NCI-H1048 (cell line): Measurements from ENCODE around the gene ABHD18.
"Not testable (repeated sequence)": the region's sequence is repeated elsewhere in the genome, so short reads cannot be mapped to it uniquely, and the experiment has no call there.

Experiments used
- DNase-seq: peaks from one replicate; lab custom pipeline; 2025; lab: John Stamatoyannopoulos, UW

The ABHD18 gene

GRCh38 chr4:127993151-127993550 lies 27.9 kb downstream of the ABHD18 start:
- no peak for DNase-seq

DNA sequence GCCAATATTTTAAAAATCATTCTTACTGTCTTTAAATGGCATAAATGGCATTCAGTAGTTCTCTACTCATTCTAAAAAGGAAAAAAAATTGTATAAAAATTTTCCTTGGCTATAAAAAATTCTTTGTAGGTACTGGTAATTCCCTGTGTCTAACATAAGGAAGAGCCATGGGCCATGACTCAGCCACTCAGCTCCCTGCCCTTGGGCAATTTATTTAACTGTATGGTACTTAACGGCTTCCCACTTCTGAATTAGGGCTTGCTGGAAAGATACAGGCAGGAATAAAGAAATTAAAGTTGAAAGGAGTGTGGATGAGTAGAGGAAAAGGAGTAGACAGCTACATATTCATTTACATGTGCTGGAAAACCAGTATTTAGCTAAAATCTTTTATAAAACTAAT lies 30.6 kb downstream of the ABHD18 start:
- no peak for DNase-seq

GRCh38 chr4:127996521-127996920 lies 31.3 kb downstream of the ABHD18 start:
- DNase-seq = not testable (repeated sequence)

DNA sequence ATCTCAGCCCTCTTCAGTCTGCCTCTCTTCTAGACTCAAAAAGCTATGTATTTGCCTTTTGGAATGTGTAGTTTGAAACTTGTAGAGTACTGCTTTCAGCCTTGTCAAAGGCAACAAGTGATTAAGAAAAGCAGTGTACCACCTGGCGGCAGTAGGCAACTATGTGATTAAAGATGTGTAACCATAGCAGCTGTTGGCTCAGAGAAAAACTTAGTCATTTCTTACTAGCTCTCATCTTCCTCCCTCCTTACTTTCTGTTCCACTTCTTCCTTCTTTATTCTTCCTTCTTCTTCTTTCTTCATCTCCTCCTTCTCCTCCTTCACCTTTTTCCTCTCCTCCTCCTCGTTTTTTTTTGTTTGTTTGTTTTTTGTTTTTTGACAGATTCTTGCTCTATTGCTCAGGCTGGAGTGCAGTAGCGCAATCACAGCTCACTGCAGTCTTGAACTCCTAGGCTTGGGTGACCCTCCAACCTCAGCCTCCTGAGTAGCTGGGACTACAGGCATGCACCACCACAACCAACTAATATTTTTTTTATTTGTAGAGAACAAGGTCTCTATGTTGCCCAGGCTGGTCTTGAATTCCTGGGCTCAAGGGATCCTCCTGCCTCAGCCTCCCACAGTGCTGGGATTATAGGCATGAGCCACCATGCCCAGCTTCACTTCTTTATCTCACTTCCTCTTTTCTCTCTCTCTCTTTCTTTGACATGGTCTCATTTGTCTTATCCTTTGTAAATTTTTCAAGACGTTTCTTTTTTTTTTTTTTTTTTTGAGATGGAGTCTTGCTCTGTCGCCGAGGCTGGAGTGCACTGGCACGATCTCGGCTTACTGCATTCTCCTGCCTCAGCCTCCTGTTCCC lies 32.6 kb downstream of the ABHD18 start:
- DNase-seq = no peak

GRCh38 chr4:128006592-128006991 lies 41.4 kb downstream of the ABHD18 start:
- DNase-seq = no peak

- DNase-seq = no peak
Measured at GRCh38 chr4:128009428-128009827, 44.2 kb downstream of the ABHD18 start.

DNA sequence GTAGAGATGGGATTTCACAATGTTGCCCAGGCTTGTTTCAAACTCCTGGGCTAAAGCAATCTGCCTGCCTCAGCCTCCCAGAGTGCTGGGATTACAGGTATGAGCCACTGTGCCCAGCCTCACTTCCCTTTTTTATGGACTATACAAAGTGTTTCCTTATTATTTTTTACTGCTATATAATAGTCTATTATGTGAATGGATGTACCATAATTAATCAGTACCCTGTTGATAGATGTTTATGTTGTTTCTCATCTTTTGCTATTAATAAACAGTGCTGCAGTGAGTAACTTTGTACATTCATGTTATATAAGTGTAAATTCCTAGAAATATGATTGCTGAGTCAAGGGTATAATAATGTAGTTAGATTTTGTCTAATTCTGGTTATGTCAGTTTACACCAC lies 60.1 kb downstream of the ABHD18 start:
- no peak for DNase-seq

DNA sequence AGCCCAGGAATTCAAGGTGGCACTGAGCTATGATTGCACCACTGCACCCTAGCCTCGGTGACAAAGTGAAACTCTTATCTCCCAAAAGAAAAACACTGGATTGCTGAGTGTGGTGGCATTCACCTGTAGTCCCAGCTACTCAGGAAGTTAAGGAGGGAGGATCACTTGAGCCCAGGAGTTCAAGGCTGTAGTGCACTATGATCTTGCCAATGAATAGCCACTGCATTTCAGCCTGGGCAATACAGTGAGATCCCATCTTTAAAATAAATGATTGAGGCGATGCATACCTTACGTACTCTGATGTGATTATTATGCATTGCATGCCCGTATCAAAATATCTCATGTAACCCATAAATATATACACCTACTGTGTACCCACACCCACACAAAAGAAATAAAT lies 64.7 kb downstream of the ABHD18 start:
- no peak for DNase-seq

DNA sequence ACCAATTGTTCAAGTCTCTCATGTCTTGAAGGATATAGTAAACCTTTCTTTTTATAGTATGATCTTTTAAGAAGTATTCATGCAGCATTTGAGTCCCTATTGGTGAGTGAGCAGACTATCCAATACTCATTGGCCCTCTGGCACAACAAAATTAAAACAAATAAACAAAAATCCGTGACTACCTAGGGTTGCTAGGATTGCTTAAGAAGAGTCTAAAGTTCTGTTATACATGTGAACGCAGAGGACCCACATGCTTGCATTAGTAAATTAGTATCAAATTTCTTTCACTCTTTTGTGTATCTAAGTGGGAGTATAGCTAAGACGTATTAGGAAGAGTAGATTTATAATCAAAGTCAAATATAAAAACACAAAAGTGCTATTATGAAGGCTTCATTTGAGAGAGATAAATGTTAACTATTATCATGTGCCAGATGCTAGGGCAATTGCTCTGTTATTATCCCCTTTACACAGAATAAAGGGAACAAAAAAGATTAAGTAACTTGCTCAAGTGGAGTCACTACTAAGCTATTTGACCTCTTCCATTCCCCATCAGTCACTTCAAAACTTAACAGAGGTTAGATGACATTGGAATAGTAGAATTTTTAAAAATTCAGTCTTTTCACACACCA lies 66.7 kb downstream of the ABHD18 start:
- DNase-seq = no peak

- DNase-seq = no peak
Measured at GRCh38 chr4:128039568-128039967, 74.4 kb downstream of the ABHD18 start.

DNA sequence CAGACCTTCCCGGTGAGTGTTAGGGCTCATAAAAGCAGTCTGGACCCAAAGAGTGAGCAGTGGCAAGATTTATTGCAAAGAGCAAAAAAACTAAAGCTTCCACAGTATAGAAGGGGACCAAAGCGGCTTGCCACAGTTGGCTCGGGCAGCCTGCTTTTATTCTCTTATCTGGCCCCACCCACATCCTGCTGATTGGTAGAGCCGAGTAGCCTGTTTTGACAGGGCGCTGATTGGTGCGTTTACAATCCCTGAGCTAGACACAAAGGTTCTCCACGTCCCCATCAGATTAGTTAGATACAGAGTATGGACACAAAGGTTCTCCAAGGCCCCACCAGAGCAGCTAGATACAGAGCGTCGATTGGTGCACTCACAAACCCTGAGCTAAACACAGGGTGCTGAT lies 81.8 kb downstream of the ABHD18 start:
- DNase-seq = not testable (repeated sequence)

DNA sequence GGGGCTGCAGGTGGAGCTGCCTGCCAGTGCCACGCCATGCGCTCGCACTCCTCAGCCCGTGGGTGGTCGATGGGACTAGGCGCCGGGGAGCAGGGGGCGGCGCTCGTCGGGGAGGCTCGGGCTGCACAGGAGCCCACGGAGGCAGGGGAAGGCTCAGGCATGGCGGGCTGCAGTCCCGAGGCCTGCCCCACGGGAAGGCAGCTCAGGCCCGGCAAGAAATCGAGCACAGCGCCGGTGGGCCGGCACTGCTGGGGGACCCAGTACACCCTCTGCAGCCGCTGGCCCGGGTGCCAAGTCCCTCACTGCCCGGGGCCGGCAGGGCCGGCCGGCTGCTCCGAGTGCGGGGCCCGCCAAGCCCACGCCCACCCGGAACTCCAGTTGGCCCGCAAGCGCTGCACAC lies 82.3 kb downstream of the ABHD18 start:
- DNase-seq = not testable (repeated sequence)

DNA sequence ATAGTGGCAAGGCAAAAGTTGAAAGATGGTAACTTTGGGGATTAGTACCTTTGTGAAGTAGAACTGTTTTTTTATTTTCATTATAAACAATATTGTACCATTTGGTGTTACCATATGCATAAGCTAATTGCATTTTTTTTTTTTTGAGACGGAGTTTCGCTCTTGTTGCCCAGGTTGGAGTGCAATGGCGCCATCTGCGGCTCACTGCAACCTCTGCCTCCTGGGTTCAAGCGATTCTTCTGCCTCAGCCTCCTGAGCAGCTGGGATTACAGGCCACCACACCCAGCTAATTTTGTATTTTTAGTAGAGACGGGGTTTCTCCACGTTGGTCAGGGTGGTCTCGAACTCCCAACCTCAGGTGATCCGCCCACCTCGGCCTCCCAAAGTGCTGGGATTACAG lies 86.0 kb downstream of the ABHD18 start:
- DNase-seq = not testable (repeated sequence)

GRCh38 chr4:128054907-128055306 lies 89.7 kb downstream of the ABHD18 start:
- DNase-seq = not testable (repeated sequence)

DNA sequence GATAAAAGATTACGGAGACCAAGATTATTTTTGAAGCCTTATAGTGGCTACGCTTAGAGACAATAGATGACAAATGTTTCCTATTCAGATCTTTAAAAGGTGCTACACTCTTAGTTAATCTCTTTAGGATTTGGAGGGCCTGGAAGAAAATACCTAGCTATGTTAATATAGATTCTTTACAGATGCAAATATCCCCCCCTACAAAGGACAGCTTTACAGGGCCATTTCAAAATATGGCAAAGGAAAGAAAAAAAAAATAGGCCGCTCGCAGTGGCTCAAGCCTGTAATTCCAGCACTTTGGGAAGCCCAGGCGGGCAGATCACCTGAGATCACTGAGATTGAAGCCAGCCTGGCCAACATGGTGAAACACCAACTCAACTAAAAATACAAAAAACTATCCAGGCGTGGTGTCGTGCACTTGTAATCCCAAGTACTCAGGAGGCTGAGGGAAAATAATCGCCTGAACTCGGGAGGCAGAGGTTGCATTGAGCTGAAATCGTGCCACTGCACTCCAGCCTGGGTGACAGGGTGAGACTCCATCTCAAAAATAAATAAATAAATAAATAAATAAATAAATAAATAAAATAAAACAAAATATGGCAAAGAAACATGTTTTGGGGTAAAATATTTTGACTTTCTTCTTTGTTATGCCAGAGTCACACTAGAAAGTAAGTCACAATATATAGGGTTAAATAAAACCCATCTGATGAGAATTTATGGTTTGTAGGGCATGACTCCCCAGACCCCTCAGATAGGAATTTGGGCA lies 90.4 kb downstream of the ABHD18 start:
- DNase-seq = not testable (repeated sequence)

GRCh38 chr4:128056396-128056795 lies 91.2 kb downstream of the ABHD18 start:
- DNase-seq = no peak

- no peak for DNase-seq
Measured at GRCh38 chr4:128060121-128060698, 95.0 kb downstream of the ABHD18 start.

- peak; percentile 86 for DNase-seq
Measured at GRCh38 chr4:128060699-128061565, 95.7 kb downstream of the ABHD18 start, which contains the start of gene LARP1B. Gene LARP1B (plus strand): TSS chr4:128061312. CDS start chr4:128074952, 13,640 bp downstream.

DNA sequence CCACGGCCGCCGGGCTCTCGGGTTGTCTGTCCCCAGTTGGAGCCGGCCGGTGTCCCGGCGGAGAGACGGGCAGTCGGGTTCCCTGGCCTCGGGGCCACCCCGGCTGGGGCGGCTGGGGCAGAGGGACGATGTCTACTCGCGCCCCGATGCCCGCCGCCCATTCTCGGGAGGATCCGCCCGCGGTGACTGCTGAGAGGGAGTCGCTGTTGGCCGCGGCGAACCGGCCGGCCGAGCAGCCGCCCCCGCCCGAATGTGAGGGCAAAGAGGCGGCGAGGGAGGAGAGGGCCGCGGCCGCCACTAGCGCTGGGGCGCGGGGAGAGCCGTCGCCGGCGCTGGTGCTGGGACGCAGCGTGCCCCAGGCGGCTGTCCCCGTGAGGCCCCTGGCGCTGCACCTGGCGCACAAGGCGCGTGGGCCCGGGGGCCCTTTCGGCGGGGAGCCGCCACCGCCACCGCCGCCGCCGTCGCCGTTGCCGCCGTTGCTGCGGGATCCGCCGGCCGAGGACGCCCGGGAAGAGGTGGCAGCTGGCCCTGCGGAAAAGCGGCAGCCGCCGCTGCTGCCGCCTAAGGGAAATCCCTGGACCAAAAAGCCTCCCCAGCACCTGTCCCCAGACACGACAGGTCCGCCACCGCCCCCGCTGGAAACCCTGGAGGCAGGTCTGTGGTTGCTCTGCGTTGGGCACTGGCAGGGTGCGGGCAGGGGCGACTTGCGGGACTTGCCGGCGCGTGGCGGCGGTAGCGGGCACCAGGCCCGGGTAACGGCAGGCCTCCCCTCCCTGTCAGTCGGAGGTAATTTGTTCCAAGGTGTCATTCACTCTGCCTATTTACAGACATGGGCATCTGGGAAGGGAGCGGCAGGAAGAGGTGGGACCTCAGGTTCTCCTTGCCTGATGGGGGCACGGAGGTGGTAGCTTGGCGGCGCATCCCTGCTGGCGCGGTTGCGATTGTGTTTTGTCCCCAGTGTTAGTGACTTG lies 96.6 kb downstream of the ABHD18 start:
- DNase-seq = peak; percentile 34

DNA sequence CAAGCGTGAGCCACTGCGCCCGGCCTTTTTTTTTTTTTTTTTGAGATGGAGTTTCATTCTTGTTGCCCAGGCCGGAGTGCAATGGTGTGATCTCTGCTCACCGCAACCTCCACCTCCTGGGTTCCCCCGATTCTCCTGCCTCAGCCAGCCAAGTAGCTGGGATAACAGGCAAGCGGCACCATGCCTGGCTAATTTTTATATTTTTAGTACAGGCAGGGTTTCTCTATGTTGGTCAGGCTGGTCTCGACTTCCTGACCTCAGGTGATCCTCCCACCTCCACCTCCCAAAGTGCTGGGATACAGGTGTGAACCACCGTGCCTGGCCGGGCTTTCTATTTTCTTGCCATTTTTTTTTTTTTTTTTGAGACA lies 101.2 kb downstream of the ABHD18 start:
- not testable (repeated sequence) for DNase-seq
